HuH-7 (cell line): ENCODE measurements around the gene WWC2.
"Not testable (repeated sequence)": the region's sequence is repeated elsewhere in the genome, so short reads cannot be mapped to it uniquely, and the experiment has no call there.

Experiments used
- DNase-seq: peaks from one replicate; pipeline ENCODE4 v3.0.0; 2011; ENCODE audit warnings: low spot score

The WWC2 gene

GRCh38 chr4:183300655-183301054 lies 201.6 kb downstream of the WWC2 start:
- no peak for DNase-seq

GRCh38 chr4:183303301-183303700 lies 204.2 kb downstream of the WWC2 start:
- DNase-seq, result no peak

- no peak for DNase-seq
Observed at GRCh38 chr4:183304067-183304466, 205.0 kb downstream of the WWC2 start.

GRCh38 chr4:183304538-183304937 lies 205.5 kb downstream of the WWC2 start:
- DNase-seq, result no peak

GRCh38 chr4:183306811-183307210 lies 207.8 kb downstream of the WWC2 start:
- no peak for DNase-seq

- no peak for DNase-seq
Observed at GRCh38 chr4:183312841-183313240, 213.8 kb downstream of the WWC2 start.

GRCh38 chr4:183314336-183314735 lies 215.3 kb downstream of the WWC2 start:
- no peak for DNase-seq

- no peak for DNase-seq
Observed at GRCh38 chr4:183314806-183315205, 215.7 kb downstream of the WWC2 start.

- no peak for DNase-seq
Observed at GRCh38 chr4:183318656-183319055, 219.6 kb downstream of the WWC2 start.

- no peak for DNase-seq
Observed at GRCh38 chr4:183320211-183321059, 221.4 kb downstream of the WWC2 start, which contains the start of gene CLDN22. Gene CLDN22 (minus strand): TSS chr4:183320276. CDS start chr4:183320218, 58 bp downstream.

- no peak for DNase-seq
Observed at GRCh38 chr4:183321079-183321478, 222.0 kb downstream of the WWC2 start.

- DNase-seq, result no peak
Observed at GRCh38 chr4:183321516-183321915, 222.5 kb downstream of the WWC2 start.

GRCh38 chr4:183322326-183322725 lies 223.3 kb downstream of the WWC2 start, which contains the start of gene CLDN24:
Gene CLDN24 (minus strand): TSS chr4:183322426. CDS start chr4:183322426, 0 bp downstream.
- DNase-seq, result no peak

GRCh38 chr4:183323295-183323694 lies 224.2 kb downstream of the WWC2 start:
- DNase-seq, result no peak

- DNase-seq, result not testable (repeated sequence)
Observed at GRCh38 chr4:183324056-183324455, 225.0 kb downstream of the WWC2 start.

- no peak for DNase-seq
Observed at GRCh38 chr4:183324619-183325018, 225.6 kb downstream of the WWC2 start.

- not testable (repeated sequence) for DNase-seq
Observed at GRCh38 chr4:183326387-183326786, 227.3 kb downstream of the WWC2 start.

- no peak for DNase-seq
Observed at GRCh38 chr4:183326853-183327252, 227.8 kb downstream of the WWC2 start.

GRCh38 chr4:183327827-183328226 lies 228.8 kb downstream of the WWC2 start:
- no peak for DNase-seq

GRCh38 chr4:183328832-183329231 lies 229.8 kb downstream of the WWC2 start:
- no peak for DNase-seq

GRCh38 chr4:183329244-183329643 lies 230.2 kb downstream of the WWC2 start:
- DNase-seq, result no peak

GRCh38 chr4:183329954-183330742 lies 231.1 kb downstream of the WWC2 start:
- no peak for DNase-seq

GRCh38 chr4:183330841-183331240 lies 231.8 kb downstream of the WWC2 start:
- DNase-seq, result no peak
